ENCODE measurements around the gene ATXN1. TPM values are rescaled to one million over a fixed set of nuclear protein-coding genes. Genes with fewer than 3 reads are reported as not detected.
A peak's percentile ranks its signal among the peaks of the same experiment; 100 is the strongest.

Gene ATXN1
- total RNA-seq, 4 donors from 2014 or later = 48.7 to 166 (median 105) TPM

DNA sequence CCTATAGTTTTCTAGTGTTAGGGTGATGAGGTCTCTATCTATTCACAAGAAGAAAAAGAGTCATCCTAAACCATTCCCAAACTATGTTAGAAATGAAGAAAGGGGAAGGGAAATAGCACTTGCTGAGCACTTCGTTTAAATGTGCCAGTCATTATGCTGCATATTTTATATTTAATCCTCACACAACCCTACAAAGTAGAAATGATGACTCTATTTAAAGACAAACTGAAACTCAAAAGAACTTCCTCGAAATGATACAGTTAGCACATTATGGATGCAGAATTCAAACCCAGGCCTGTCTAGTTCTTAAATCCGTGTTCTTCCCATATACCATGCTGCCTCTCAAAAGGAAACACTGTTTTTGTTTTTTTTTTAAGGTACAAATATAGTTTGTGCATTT, 348.3 kb downstream of the ATXN1 start:
- H3K27me3 ChIP-seq = no peaks in the 10 kb centered on the region
- H3K4me1 ChIP-seq = peaks cover 0 to 28% (median 0%) of the 10 kb centered on the region in 4 donors
- H3K27ac ChIP-seq = peak overlapping the region in 1 of 4 donors; percentile 4
- intact Hi-C loops (cut with DNase I; ENCODE audit: low total_unique reads) (no loop called here), in situ Hi-C loops (cut with MboI; ENCODE audit: low pct_ligation_motif_present in 1 of 4, low pct_unique_long_range_greater_than_20kb in 1 of 4, low sequenced_read_pairs in 3 of 4) (no loop called here)
- no peak for TF ChIP-seq POLR2AphosphoS5 (IDR thresholded peaks at IDR 0.05)
- no peak for TF ChIP-seq POLR2A (IDR thresholded peaks at IDR 0.05)
- TF ChIP-seq, protein P1, sequence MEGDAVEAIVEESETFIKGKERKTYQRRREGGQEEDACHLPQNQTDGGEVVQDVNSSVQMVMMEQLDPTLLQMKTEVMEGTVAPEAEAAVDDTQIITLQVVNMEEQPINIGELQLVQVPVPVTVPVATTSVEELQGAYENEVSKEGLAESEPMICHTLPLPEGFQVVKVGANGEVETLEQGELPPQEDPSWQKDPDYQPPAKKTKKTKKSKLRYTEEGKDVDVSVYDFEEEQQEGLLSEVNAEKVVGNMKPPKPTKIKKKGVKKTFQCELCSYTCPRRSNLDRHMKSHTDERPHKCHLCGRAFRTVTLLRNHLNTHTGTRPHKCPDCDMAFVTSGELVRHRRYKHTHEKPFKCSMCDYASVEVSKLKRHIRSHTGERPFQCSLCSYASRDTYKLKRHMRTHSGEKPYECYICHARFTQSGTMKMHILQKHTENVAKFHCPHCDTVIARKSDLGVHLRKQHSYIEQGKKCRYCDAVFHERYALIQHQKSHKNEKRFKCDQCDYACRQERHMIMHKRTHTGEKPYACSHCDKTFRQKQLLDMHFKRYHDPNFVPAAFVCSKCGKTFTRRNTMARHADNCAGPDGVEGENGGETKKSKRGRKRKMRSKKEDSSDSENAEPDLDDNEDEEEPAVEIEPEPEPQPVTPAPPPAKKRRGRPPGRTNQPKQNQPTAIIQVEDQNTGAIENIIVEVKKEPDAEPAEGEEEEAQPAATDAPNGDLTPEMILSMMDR (IDR thresholded peaks at IDR 0.05) = no peak
- no peak for TF ChIP-seq EP300 (IDR thresholded peaks at IDR 0.05; ENCODE audit: low read depth)
- H3K4me3 ChIP-seq = peak overlapping the region in 1 of 4 donors; percentile 2
- 75 to 78% methylated on average over 3 of the region's 3 CpGs for WGBS, 2 donors (ENCODE audit: low coverage in 1 of 2)
- DNase-seq = no peak
- no peaks in the 10 kb centered on the region for H3K36me3 ChIP-seq
- no peaks in the 10 kb centered on the region for H3K9me3 ChIP-seq

DNA sequence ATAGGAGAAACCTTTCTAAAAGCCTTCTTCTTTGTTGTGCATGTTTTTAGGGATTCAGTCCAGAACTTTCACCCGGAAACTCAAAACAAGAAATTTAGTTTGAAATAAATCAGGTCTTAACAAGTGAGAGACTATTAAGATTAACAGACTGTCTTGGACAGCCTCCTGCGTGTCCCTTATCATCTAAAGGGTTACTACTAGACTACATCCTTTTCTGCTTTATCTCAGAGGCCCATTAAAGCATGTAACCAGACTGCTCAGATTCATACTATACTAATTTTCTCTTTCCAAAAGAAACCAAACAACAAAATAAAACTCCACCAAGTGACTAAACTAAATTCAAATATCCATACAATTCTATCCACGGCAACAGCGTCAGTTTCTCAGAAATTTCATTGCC, 349.1 kb downstream of the ATXN1 start:
- no peak for DNase-seq
- Histone ChIP-seq H3K36me3 (no peaks in the 10 kb centered on the region), H3K27me3 (no peaks in the 10 kb centered on the region), H3K4me1 (peaks cover 0 to 35% (median 1%) of the 10 kb centered on the region in 4 donors), H3K9me3 (no peaks in the 10 kb centered on the region), H3K4me3 (no peak overlapping the region), H3K27ac (no peak overlapping the region)
- in situ Hi-C loops (cut with MboI; ENCODE audit: low pct_ligation_motif_present in 1 of 4, low pct_unique_long_range_greater_than_20kb in 1 of 4, low sequenced_read_pairs in 3 of 4) (no loop called here), intact Hi-C loops (cut with DNase I; ENCODE audit: low total_unique reads) (no loop called here)
- TF ChIP-seq EP300 (IDR thresholded peaks at IDR 0.05; ENCODE audit: low read depth) (no peak), POLR2AphosphoS5 (IDR thresholded peaks at IDR 0.05) (no peak), POLR2A (IDR thresholded peaks at IDR 0.05) (no peak)
- TF ChIP-seq, protein P1 (IDR thresholded peaks at IDR 0.05) = no peak
- WGBS, 2 donors (ENCODE audit: low coverage in 1 of 2) = 89 to 94% methylated on average over 4 of the region's 4 CpGs

DNA sequence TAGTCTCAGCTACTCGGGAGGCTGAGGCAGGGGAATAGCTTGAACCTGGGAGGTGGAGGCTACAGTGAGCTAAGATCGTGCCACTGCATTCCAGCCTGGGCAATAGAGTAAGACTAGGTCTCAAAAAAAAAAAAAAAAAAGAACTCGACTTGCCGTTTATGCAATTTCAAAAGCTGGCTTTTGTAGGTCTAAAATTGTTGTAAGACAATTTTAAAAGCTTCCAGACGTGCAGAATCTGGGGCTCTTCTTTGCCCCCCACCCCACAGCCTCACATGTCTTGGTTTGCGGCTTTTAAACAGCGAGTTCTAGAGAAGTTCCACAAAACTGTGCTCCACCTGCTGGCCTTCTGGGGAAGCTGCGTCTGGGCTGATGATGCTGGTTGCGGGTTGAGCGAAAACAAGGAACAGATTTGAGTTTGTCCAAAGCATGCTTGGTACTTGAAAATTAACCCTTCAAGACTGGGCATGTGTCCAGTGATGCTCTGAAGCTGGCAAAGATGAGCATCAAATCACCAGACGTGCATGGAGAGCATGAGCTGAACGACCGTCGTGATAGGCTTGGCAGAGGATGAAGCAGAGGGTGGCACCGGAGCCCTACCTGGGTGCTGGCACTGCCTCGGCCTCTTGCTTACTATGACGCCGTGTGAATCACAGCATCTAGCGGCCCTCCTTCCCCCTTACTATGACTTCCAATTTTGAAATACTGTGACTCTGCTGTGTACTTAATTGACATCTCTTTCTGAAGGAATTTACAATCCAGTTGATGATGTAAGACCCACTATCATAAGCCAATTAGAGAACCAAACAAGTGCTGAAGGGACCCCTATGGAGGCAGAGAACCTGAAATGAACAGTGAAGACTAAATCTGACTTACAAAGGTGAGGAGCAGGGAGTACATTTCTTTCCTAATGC, 351.5 kb downstream of the ATXN1 start:
- Histone ChIP-seq H3K4me3 (no peak overlapping the region), H3K27me3 (no peaks in the 10 kb centered on the region), H3K9me3 (no peaks in the 10 kb centered on the region), H3K36me3 (no peaks in the 10 kb centered on the region), H3K4me1 (peaks cover 11 to 58% (median 20%) of the 10 kb centered on the region in 4 donors), H3K27ac (no peak overlapping the region)
- in situ Hi-C loops (cut with MboI; ENCODE audit: low pct_ligation_motif_present in 1 of 4, low pct_unique_long_range_greater_than_20kb in 1 of 4, low sequenced_read_pairs in 3 of 4) = loop anchor here in 2 of 4 donors (10.0 kb wide), 1 partner anchor 75 kb away; no protein-coding TSS in a partner anchor
- no peak for TF ChIP-seq EP300 (IDR thresholded peaks at IDR 0.05; ENCODE audit: low read depth)
- TF ChIP-seq POLR2A (IDR thresholded peaks at IDR 0.05) = no peak
- no peak for TF ChIP-seq POLR2AphosphoS5 (IDR thresholded peaks at IDR 0.05)
- TF ChIP-seq, protein P1 (IDR thresholded peaks at IDR 0.05) = peak; percentile 74 to 84 (median 75)
- WGBS, 2 donors (ENCODE audit: low coverage in 1 of 2) = 31 to 37% methylated on average over 5 to 19 of the region's 19 CpGs
- intact Hi-C loops (cut with DNase I; ENCODE audit: low total_unique reads) = loop anchor here (5.0 kb wide), 1 partner anchor 72 kb away; no protein-coding TSS in a partner anchor
- peak; percentile 74 for DNase-seq

DNA sequence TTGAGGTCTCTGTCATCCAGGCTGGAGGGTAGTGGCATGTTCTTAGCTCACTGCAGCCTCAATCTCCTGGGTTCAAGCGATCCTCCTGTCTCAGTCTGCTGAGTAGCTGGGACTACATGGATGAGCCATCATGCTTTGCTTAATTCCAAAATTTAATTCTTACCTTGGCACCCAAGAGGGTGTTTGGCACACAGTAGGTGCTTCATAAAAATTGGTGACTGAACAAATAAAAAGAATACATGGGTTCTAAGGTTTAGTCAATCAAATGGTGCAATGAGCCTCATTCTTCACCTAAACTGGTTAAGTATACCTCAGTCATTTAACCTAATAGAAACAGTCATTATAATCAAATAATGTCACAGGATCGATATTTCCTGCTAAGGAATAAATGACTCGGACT, 352.5 kb downstream of the ATXN1 start:
- 83 to 88% methylated on average over 2 to 3 of the region's 3 CpGs for WGBS, 2 donors (ENCODE audit: low coverage in 1 of 2)
- no peak for TF ChIP-seq POLR2AphosphoS5 (IDR thresholded peaks at IDR 0.05)
- no peak for TF ChIP-seq EP300 (IDR thresholded peaks at IDR 0.05; ENCODE audit: low read depth)
- TF ChIP-seq, protein P1 (IDR thresholded peaks at IDR 0.05) = no peak
- no peak for TF ChIP-seq POLR2A (IDR thresholded peaks at IDR 0.05)
- Histone ChIP-seq H3K4me1 (peaks cover 16 to 61% (median 22%) of the 10 kb centered on the region in 4 donors), H3K4me3 (no peak overlapping the region), H3K27ac (no peak overlapping the region), H3K27me3 (no peaks in the 10 kb centered on the region), H3K9me3 (no peaks in the 10 kb centered on the region), H3K36me3 (no peaks in the 10 kb centered on the region)
- in situ Hi-C loops (cut with MboI; ENCODE audit: low pct_ligation_motif_present in 1 of 4, low pct_unique_long_range_greater_than_20kb in 1 of 4, low sequenced_read_pairs in 3 of 4) = loop anchor here in 2 of 4 donors (10.0 kb wide), 1 partner anchor 74 kb away; no protein-coding TSS in a partner anchor
- DNase-seq = no peak
- intact Hi-C loops (cut with DNase I; ENCODE audit: low total_unique reads) = loop anchor here (5.0 kb wide), 1 partner anchor 71 kb away; no protein-coding TSS in a partner anchor

All from transverse colon (tissue), 4 donors.